ENCODE measurements around the gene CPVL. TPM values are rescaled to one million over a fixed set of nuclear protein-coding genes. Genes with fewer than 3 reads are reported as not detected.

The CPVL gene
- total RNA-seq, 1 donor from 2014 or later, result not detected

- H3K27ac Mint-ChIP-seq, result no peak overlapping the region
- intact Hi-C loops (cut with micrococcal nuclease), result loop anchor here (5.0 to 10.0 kb wide), 2 partner anchors 132 to 295 kb away; no protein-coding TSS in a partner anchor
- H3K4me3 Mint-ChIP-seq (ENCODE audit: low read depth), result no peak overlapping the region
- peaks cover 22% of the 10 kb centered on the region for H3K27me3 Mint-ChIP-seq (ENCODE audit: low read depth)
- H3K9me3 Mint-ChIP-seq, result no peaks in the 10 kb centered on the region
- peaks cover 9% of the 10 kb centered on the region for H3K4me1 Mint-ChIP-seq (ENCODE audit: low read depth)
- no peak for DNase-seq (ENCODE audit: low spot score)
- H3K36me3 Mint-ChIP-seq (ENCODE audit: low read depth), result no peaks in the 10 kb centered on the region
Measured at GRCh38 chr7:29112721-29113120, 33.6 kb downstream of the CPVL start.

GRCh38 chr7:29109899-29110298 is 36.4 kb downstream of the CPVL start:
- Mint-ChIP-seq H3K27ac (no peak overlapping the region), H3K4me3 (ENCODE audit: low read depth) (no peak overlapping the region), H3K36me3 (ENCODE audit: low read depth) (no peaks in the 10 kb centered on the region), H3K4me1 (ENCODE audit: low read depth) (peaks cover 9% of the 10 kb centered on the region), H3K9me3 (no peaks in the 10 kb centered on the region), H3K27me3 (ENCODE audit: low read depth) (peaks cover 12% of the 10 kb centered on the region)
- intact Hi-C loops (cut with micrococcal nuclease), result loop anchor here (5.0 to 10.0 kb wide), 2 partner anchors 135 to 297 kb away; no protein-coding TSS in a partner anchor
- DNase-seq (ENCODE audit: low spot score), result no peak

- Mint-ChIP-seq H3K27me3 (ENCODE audit: low read depth) (peaks cover 10% of the 10 kb centered on the region), H3K4me1 (ENCODE audit: low read depth) (peaks cover 9% of the 10 kb centered on the region), H3K4me3 (ENCODE audit: low read depth) (no peak overlapping the region), H3K27ac (no peak overlapping the region), H3K36me3 (ENCODE audit: low read depth) (no peaks in the 10 kb centered on the region), H3K9me3 (no peaks in the 10 kb centered on the region)
- intact Hi-C loops (cut with micrococcal nuclease), result no loop called here
- DNase-seq (ENCODE audit: low spot score), result no peak
Measured at GRCh38 chr7:29109358-29109757, 37.0 kb downstream of the CPVL start.

- H3K9me3 Mint-ChIP-seq, result no peaks in the 10 kb centered on the region
- H3K4me1 Mint-ChIP-seq (ENCODE audit: low read depth), result no peaks in the 10 kb centered on the region
- H3K27me3 Mint-ChIP-seq (ENCODE audit: low read depth), result peaks cover 10% of the 10 kb centered on the region
- no peak overlapping the region for H3K27ac Mint-ChIP-seq
- no peaks in the 10 kb centered on the region for H3K36me3 Mint-ChIP-seq (ENCODE audit: low read depth)
- DNase-seq (ENCODE audit: low spot score), result no peak
- intact Hi-C loops (cut with micrococcal nuclease), result loop anchor here (2.0 kb wide), 1 partner anchor 180 kb away; no protein-coding TSS in a partner anchor
- no peak overlapping the region for H3K4me3 Mint-ChIP-seq (ENCODE audit: low read depth)
Measured at GRCh38 chr7:29107056-29107455, 39.3 kb downstream of the CPVL start.

GRCh38 chr7:29106669-29106988 is 39.7 kb downstream of the CPVL start:
- no peaks in the 10 kb centered on the region for H3K36me3 Mint-ChIP-seq (ENCODE audit: low read depth)
- H3K27ac Mint-ChIP-seq, result no peak overlapping the region
- H3K27me3 Mint-ChIP-seq (ENCODE audit: low read depth), result peaks cover 10% of the 10 kb centered on the region
- intact Hi-C loops (cut with micrococcal nuclease), result loop anchor here (2.0 kb wide), 1 partner anchor 180 kb away; no protein-coding TSS in a partner anchor
- H3K9me3 Mint-ChIP-seq, result no peaks in the 10 kb centered on the region
- no peak overlapping the region for H3K4me3 Mint-ChIP-seq (ENCODE audit: low read depth)
- DNase-seq (ENCODE audit: low spot score), result no peak
- H3K4me1 Mint-ChIP-seq (ENCODE audit: low read depth), result no peaks in the 10 kb centered on the region

GRCh38 chr7:29105752-29106668 is 40.3 kb downstream of the CPVL start:
- DNase-seq (ENCODE audit: low spot score), result no peak
- Mint-ChIP-seq H3K4me1 (ENCODE audit: low read depth) (no peaks in the 10 kb centered on the region), H3K9me3 (no peaks in the 10 kb centered on the region), H3K36me3 (ENCODE audit: low read depth) (no peaks in the 10 kb centered on the region), H3K4me3 (ENCODE audit: low read depth) (no peak overlapping the region), H3K27ac (no peak overlapping the region), H3K27me3 (ENCODE audit: low read depth) (peaks cover 7% of the 10 kb centered on the region)
- intact Hi-C loops (cut with micrococcal nuclease), result loop anchor here (2.0 kb wide), 1 partner anchor 179 kb away; no protein-coding TSS in a partner anchor

GRCh38 chr7:29105191-29105590 is 41.1 kb downstream of the CPVL start:
- Mint-ChIP-seq H3K9me3 (no peaks in the 10 kb centered on the region), H3K27me3 (ENCODE audit: low read depth) (peaks cover 4% of the 10 kb centered on the region), H3K27ac (no peak overlapping the region), H3K4me1 (ENCODE audit: low read depth) (no peaks in the 10 kb centered on the region), H3K36me3 (ENCODE audit: low read depth) (no peaks in the 10 kb centered on the region), H3K4me3 (ENCODE audit: low read depth) (no peak overlapping the region)
- no peak for DNase-seq (ENCODE audit: low spot score)
- intact Hi-C loops (cut with micrococcal nuclease), result no loop called here

GRCh38 chr7:29102558-29103151 is 43.7 kb downstream of the CPVL start:
- Mint-ChIP-seq H3K27ac (no peak overlapping the region), H3K4me3 (ENCODE audit: low read depth) (no peak overlapping the region), H3K36me3 (ENCODE audit: low read depth) (no peaks in the 10 kb centered on the region), H3K4me1 (ENCODE audit: low read depth) (no peaks in the 10 kb centered on the region), H3K27me3 (ENCODE audit: low read depth) (peaks cover 2% of the 10 kb centered on the region), H3K9me3 (no peaks in the 10 kb centered on the region)
- DNase-seq (ENCODE audit: low spot score), result no peak
- intact Hi-C loops (cut with micrococcal nuclease), result loop anchor here (1.0 kb wide), 1 partner anchor 180 kb away; no protein-coding TSS in a partner anchor

- no peaks in the 10 kb centered on the region for H3K4me1 Mint-ChIP-seq (ENCODE audit: low read depth)
- no peaks in the 10 kb centered on the region for H3K9me3 Mint-ChIP-seq
- H3K4me3 Mint-ChIP-seq (ENCODE audit: low read depth), result no peak overlapping the region
- H3K27ac Mint-ChIP-seq, result no peak overlapping the region
- H3K27me3 Mint-ChIP-seq (ENCODE audit: low read depth), result peaks cover 2% of the 10 kb centered on the region
- intact Hi-C loops (cut with micrococcal nuclease), result no loop called here
- DNase-seq (ENCODE audit: low spot score), result no peak
- H3K36me3 Mint-ChIP-seq (ENCODE audit: low read depth), result no peaks in the 10 kb centered on the region
Measured at GRCh38 chr7:29100924-29101323, 45.4 kb downstream of the CPVL start.

- Mint-ChIP-seq H3K9me3 (no peaks in the 10 kb centered on the region), H3K4me3 (ENCODE audit: low read depth) (no peak overlapping the region), H3K4me1 (ENCODE audit: low read depth) (no peaks in the 10 kb centered on the region), H3K27ac (no peak overlapping the region), H3K27me3 (ENCODE audit: low read depth) (peaks cover 2% of the 10 kb centered on the region), H3K36me3 (ENCODE audit: low read depth) (no peaks in the 10 kb centered on the region)
- intact Hi-C loops (cut with micrococcal nuclease), result no loop called here
- no peak for DNase-seq (ENCODE audit: low spot score)
Measured at GRCh38 chr7:29099896-29100847, 46.2 kb downstream of the CPVL start.

- no peaks in the 10 kb centered on the region for H3K9me3 Mint-ChIP-seq
- H3K27ac Mint-ChIP-seq, result no peak overlapping the region
- intact Hi-C loops (cut with micrococcal nuclease), result no loop called here
- H3K4me1 Mint-ChIP-seq (ENCODE audit: low read depth), result peaks cover 2% of the 10 kb centered on the region
- no peak overlapping the region for H3K4me3 Mint-ChIP-seq (ENCODE audit: low read depth)
- no peak for DNase-seq (ENCODE audit: low spot score)
- H3K27me3 Mint-ChIP-seq (ENCODE audit: low read depth), result peaks cover 1% of the 10 kb centered on the region
- H3K36me3 Mint-ChIP-seq (ENCODE audit: low read depth), result no peaks in the 10 kb centered on the region
Measured at GRCh38 chr7:29096446-29096730, 49.9 kb downstream of the CPVL start.

- no peak overlapping the region for H3K27ac Mint-ChIP-seq
- peaks cover 6% of the 10 kb centered on the region for H3K4me1 Mint-ChIP-seq (ENCODE audit: low read depth)
- no peak overlapping the region for H3K4me3 Mint-ChIP-seq (ENCODE audit: low read depth)
- H3K9me3 Mint-ChIP-seq, result no peaks in the 10 kb centered on the region
- peaks cover 2% of the 10 kb centered on the region for H3K27me3 Mint-ChIP-seq (ENCODE audit: low read depth)
- no peaks in the 10 kb centered on the region for H3K36me3 Mint-ChIP-seq (ENCODE audit: low read depth)
- no peak for DNase-seq (ENCODE audit: low spot score)
- intact Hi-C loops (cut with micrococcal nuclease), result no loop called here
Measured at GRCh38 chr7:29095631-29096445, 50.5 kb downstream of the CPVL start.
